GM18505 (cell line): Measurements from ENCODE around the gene ZNF532.

Source experiments
- ATAC-seq: cut with Tn5 transposase; IDR thresholded peaks from one replicate; pipeline ENCODE4 v1.9.1; 2021; ENCODE audit not compliant: unreplicated experiment
- POLR2A ChIP-seq: IDR thresholded peaks from 4 replicates; pipeline ENCODE4 v1.6.1; 2011; ENCODE audit warnings: borderline replicate concordance; ENCODE audit not compliant: insufficient read depth, insufficient read length; ENCODE audit errors: extremely low read depth

ZNF532 gene

DNA sequence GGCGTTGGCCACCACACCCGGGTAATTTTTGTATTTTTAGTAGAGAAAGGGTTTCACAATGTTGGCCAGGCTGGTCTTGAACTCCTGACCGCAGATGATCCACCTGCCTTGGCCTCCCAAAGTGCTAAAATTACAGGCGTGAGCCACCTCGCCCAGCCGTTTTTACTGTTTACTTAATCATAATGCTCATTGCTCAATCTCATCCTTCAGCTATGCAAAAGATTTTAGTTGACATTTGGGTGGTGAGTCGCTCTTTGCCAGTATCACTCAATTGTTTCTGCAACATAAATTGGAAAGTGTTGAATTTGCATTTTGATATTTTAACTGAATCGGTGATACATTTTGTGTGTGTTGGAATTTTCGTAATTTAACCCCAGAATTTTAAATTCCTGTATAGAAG lies 7.8 kb upstream of the ZNF532 start:
- ATAC-seq = no peak
- no peak for TF ChIP-seq POLR2A

DNA sequence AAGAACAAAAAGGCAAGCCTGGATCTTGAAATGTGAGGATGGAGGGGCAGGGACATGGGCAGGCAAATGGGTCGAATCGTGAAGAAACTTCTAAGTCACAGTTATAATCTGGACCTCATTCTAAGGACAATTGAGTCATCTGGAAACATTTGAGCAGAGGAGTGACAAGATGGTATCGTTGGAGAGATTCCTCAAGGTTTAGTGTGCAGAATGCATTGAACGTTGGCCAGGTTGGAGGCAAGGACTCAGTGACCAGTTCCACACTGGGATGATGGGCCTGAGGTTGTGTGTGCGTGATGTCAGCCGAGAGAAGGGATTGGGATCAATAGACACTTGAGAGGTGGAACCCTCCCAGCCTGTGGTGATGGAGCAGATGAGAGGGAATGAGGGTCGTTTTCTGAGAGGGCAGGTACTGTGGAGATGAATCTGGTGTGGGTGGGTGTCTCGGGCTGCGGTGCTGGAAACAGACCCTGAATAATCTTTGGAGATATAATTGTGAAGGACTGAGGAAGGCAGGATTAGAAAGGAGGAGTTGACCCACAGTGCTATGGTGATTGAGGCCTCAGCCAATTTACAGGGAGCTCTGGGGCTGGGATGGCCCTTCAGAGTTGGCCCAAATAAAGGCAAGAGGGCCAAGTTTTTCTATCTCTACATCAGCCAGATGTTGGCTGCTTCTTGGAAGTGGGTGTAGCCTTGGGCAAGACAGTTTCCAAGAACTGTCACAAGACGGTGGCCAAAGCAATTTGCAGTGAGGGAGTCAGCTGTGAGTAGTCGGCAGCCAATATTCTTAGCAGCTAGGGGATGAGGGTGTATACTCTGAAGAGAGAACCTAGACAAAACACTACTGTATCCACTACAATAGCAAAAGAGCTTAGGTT lies 5.8 kb upstream of the ZNF532 start:
- TF ChIP-seq POLR2A = no peak
- ATAC-seq = no peak

DNA sequence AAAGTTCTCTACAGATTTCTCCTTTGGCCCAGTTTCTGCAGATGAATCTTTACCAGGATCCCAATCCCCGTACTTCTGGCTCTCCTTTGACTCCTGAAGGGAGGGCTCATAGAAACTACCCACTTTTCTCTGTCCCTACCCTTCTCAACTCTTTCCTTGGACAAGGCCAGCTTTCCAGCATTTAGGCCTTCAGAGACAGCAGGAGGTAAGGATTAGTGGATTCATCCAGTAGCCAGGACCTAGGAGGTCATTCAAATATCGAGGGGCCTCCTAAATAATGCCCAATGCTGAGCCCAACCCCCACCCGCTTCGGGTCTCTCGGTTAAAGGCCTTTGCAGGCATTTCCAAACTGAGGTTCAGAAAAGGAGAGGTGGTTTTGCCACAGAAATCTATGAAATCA lies 4.8 kb upstream of the ZNF532 start:
- TF ChIP-seq POLR2A = no peak
- ATAC-seq = no peak

DNA sequence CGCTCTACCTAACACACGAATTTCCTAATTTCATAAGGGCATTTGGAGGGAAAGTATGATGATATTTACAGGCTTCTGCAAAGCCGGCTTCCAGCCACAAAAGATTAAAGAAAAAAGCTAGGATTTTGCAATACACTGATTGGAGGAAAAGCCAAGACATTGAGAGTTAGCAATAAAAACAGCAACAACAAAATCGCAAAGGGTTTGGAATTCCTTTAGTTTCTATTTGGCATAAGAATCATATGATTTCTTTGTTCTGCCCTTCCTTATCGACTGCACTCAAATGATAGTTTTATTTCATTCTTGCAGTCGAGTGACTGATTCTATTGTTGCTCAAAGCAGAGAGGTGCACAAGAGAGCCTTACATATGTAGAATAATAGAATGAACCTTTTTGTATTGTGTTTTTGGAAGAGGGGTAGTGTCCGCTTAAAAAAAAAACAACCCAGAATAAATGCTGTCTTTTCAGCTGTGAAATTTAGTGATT lies 3.9 kb upstream of the ZNF532 start:
- no peak for TF ChIP-seq POLR2A
- ATAC-seq = no peak

DNA sequence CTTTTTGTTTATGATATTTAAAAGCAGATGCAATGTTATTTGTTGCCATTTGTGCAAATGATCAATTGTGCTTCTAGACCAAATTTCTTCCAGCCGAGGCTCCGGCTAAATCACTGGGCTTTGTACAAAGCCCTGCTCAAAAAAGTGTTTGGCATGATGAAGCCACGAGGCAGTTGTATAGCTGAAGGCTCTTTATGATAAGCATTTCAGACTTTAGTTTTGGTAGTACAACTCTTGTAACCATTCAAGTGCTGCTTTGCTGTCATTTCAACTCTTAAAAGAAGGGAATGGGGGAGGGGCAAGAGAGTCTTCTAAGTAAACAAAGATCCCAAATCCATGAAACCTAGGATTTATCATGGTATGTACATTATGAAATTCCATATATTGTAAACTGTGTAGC lies 3.3 kb upstream of the ZNF532 start:
- TF ChIP-seq POLR2A = no peak
- ATAC-seq = no peak

DNA sequence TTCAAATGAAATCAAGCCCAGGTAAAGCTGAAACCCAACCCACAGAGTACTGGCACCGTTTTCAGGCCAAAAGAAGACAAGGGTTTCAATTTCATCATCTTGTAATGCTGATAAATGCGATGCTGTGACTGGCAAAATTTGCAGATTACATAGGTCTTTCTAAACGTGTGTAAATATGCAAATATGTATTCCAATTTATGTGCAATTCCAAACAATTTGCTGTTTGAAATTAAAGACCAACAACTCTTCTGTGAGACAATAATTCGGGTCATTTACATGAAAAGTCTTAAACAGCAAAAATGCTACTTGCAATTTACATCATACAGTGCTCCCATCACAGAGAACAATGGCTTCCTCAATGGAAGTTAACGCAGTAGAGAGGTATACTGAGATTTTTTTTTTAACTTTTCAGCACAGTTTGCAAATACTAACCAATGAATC lies 2.8 kb upstream of the ZNF532 start:
- no peak for ATAC-seq
- no peak for TF ChIP-seq POLR2A

DNA sequence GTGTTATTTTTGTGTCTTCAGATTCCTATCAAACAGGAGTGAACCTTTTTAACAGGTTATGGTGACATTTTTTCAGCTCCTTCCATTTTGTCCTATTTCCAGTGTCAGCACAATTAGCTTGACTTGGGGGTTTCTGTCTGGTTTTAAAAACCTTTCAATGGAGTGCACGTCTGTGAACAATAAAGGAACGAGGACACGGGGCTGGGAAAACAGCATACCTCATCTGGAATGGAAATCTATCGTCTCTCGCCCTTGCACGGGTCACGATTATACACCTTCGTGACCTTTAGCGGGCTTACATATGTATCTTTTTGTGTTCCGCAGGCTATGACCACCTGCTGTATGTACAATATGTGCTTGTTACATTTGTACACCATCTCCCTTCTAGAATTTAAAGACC lies 2.3 kb upstream of the ZNF532 start:
- TF ChIP-seq POLR2A = no peak
- no peak for ATAC-seq

DNA sequence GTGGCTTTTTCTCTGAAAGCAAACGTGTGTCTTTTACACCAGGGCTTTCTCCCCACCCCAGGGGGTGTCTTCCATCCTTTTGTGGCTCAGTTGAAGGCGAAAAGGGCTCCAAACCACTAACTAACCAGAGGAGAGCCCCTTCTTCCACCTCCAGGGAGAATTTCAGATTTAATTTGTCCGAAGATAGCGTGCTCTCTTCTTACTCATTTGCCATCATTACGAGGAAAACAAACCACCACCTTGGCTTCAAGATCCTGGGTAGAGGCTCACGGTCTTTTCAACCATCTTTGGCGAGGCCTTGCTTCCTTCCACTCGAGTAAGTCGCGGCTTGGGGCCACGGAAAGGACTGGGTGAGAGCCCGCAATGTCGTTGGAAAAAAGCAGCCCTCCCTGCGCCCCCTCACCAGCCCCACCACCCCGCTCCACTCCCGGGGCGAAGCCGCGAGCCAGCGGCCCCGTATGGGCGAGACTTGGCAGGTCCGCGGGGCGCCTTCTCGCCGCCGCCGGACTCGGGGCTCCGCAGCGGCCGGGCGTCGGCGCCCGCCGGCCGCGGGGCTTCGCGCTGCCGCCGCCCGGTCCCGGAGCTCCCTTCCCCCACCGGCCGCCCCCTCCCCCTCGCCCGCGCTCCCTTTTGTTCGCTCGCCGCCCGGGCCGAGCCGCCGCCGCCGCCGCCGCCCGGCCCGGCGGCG lies 1.7 kb upstream of the ZNF532 start:
- TF ChIP-seq POLR2A = no peak
- ATAC-seq = no peak

DNA sequence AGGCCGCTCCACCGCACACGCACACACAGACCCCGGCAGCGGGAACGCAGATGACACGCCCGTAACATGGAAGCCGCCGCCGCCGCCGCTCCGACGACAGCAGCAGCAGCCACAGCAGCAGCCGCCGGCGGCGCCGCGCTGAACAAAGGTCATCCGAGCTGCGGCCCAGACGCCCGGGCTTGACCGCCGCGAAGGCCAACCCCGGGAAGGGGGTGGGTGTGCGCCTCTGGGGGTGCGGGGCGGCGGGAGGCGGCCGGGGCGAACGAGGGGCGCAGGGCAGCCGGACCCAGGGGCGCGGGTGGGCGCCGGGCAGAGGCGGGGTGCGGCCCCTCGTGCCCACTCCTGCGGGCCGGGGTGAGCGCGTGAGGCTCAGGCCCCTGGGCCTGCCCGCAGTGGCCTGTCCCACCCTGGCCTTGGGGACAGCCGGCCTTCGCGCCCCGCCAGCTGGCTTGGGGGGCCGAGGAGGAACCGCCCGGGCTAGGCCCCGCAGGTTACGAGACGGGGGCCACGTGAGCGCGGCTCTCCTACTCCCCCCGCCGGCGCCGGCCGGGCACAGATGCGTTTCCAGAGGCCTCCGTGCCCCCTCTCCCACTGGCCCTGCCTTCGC lies 1.0 kb upstream of the ZNF532 start:
- TF ChIP-seq POLR2A = no peak
- ATAC-seq = no peak

DNA sequence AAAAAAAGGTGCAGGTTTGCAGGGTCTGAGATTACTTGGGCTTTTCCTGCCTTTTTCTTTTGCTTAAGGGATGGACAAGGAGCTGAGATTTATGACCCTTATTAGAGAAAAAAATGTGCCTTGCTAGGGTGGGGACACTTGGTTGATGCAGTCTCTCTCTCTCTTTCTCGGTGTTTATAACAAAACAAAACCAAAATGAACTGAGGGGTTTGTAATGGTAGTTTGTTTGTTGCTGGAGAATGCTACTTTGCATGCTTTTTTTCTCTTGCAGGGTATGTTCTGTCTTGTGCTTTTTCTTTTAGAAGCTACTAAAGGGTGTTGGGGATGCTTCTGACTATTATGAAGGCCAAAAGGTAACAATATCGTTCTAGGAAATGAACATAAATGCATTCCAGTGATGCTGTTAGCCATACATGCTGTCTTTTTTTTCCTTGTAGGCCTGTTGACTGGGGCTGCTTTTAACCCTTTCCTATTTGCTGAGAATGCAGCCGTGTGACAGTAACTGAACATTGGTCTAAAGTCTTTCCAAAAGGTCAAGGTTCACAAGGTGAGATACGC lies 435 bp downstream of the ZNF532 start:
- no peak for TF ChIP-seq POLR2A
- no peak for ATAC-seq

DNA sequence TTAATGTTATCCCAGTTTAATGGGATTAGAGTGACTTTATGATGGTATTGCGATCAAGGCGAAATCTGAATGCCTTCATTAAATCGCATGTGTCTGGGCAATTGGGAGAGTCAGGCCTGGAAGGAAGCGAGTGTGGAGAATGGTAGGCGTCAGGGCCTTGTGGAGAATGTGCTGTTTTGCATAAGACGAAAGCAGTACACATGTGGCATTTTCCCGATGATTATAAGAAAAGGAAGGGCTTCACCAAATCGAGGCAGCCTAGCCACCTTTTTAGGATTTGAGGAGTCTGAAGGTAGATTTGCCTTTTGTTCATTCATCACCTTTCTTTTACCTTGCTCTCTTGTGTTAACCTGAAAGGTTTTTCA lies 1.0 kb downstream of the ZNF532 start:
- no peak for TF ChIP-seq POLR2A
- ATAC-seq = no peak

DNA sequence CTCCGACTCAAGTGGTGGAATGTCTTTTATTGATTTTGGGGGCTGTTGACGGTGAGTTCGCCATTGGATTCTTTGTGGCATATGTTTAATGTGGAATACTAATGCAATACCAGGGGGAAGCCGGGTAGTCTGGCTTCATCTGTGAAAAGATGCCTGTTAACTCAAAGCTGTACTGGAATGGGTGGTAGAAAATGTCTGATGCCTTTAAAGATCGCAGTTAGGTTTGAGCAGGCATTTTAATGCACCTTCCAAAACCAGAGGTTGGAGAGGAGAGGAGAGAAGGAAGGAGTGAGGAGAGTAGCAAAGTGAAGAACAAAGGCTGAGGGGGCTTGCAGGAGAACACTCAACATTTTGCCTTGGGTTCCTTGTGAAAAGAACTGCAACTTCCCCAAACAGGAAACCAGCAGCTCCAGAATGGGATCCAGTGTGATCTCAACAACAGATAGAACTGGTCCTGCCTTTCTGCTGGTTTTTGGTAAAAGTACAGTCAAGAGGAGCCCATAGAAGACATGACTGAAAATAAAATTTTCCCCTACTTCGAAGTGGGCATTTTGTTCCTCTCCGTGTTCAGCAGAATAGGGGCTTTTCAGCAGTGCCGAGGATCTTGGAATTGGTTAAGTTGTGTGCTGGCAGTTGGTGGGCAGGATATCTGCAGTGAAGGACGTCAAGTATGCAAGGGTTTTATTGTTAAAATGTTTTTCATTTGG lies 1.5 kb downstream of the ZNF532 start:
- TF ChIP-seq POLR2A = no peak
- ATAC-seq = no peak

DNA sequence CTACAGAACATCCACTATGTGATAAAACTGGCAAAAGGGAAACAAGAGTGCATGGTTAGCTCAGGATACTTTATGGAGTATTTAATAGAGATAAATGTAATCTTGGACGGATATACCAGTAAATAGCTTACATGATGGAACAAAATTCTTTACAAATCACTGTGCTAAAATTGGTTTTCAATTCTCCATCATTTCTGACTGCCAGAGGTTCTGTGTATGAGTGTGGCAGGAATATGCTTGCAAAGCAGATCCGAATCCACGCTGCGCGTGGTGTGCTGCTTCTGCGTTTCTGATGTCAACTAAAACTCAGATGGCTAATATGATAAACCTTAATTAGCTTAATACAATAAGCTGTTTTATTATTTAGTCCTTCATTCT lies 2.1 kb downstream of the ZNF532 start:
- no peak for TF ChIP-seq POLR2A

More for the DNA sequence above, 2.1 kb downstream of the ZNF532 start:
- ATAC-seq = no peak
